Measurements from ENCODE around the gene TMEM185A.
"Not testable (repeated sequence)": the region's sequence is repeated elsewhere in the genome, so short reads cannot be mapped to it uniquely, and the experiment has no call there.

TMEM185A gene

DNA sequence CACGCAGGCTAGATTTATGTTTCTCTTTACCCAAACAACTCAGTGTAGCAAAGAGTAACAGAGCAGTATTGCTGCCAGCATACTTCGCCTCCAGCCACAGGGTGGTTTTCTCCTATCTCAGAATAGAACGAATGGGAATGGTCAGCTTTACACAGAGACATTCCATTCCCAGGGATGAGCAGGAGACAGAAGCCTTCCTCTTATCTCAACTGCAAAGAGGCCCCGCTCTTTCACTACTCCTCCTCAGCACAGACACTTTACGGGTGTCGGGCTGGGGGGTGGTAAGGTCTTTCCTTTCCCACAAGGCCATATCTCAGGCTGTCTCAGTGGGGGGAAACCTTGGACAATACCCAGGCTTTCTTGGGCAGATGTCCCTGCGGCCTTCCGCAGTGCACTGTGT, 4.8 kb downstream of the TMEM185A start:
- in situ Hi-C loops (cut with MboI; ENCODE audit: low sequenced_read_pairs): not testable (repeated sequence)

DNA sequence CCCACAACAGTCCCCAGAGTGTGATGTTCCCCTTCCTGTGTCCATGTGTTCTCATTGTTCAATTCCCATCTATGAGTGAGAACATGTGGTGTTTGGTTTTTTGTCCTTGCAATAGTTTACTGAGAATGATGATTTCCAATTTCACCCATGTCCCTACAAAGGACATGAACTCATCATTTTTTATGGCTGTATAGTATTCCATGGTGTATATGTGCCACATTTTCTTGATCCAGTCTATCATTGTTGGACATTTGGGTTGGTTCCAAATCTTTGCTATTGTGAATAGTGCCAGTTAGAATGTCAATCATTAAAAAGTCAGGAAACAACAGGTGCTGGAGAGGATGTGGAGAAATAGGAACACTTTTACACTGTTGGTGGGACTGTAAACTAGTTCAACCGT, 11.9 kb downstream of the TMEM185A start:
- in situ Hi-C loops (cut with MboI; ENCODE audit: low sequenced_read_pairs): not testable (repeated sequence)

GRCh38 chrX:149618871-149619270, 12.7 kb downstream of the TMEM185A start:
- in situ Hi-C loops (cut with MboI; ENCODE audit: low sequenced_read_pairs): no loop called here

GRCh38 chrX:149611623-149612175, 19.9 kb downstream of the TMEM185A start:
- in situ Hi-C loops (cut with MboI; ENCODE audit: low sequenced_read_pairs): no loop called here

DNA sequence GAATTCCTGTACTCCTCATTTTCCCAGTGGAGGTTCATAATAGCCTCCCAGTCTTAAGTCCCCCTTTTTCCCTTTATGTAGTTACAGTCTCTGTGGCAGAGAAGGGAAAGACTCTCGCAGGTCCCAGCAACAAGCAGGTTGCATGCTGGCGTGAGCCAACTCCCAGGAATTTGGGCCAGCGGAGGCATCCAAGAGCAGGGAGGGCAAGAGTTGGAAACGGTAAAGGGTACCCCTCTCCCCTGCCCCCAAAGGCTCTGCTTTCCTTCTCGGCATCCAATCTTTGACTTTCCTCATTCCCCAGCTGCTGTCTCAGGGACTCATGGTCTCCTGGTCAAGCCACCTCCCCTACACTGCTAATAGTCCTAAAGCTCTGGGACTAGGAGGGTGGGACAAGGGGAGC, 21.1 kb downstream of the TMEM185A start:
- in situ Hi-C loops (cut with MboI; ENCODE audit: low sequenced_read_pairs): no loop called here

- in situ Hi-C loops (cut with MboI; ENCODE audit: low sequenced_read_pairs): no loop called here
These were observed 23.9 kb downstream of the TMEM185A start for GRCh38 chrX:149607699-149608098.

GRCh38 chrX:149605248-149605885, 26.2 kb downstream of the TMEM185A start:
- in situ Hi-C loops (cut with MboI; ENCODE audit: low sequenced_read_pairs): not testable (repeated sequence)

DNA sequence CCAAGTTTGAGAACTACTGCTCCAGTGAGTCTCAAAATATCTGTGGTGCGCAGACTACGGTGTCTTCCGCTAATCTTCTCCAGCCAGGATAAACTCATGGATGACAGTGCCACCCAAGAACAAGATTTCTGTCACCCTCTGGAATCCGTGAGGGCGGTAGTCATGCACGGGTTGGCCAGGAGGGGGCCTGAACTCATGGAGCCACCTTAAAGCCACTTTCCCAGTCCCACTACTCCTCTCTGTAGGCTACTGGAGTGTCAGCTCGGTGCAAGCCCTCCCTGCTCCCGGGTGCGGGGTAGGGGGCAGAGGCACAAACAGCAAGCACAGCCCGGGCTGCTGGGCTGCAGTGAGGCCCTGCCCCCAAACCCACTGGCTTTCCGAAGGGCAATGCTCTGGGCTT, 33.0 kb downstream of the TMEM185A start:
- in situ Hi-C loops (cut with MboI; ENCODE audit: low sequenced_read_pairs): not testable (repeated sequence)

DNA sequence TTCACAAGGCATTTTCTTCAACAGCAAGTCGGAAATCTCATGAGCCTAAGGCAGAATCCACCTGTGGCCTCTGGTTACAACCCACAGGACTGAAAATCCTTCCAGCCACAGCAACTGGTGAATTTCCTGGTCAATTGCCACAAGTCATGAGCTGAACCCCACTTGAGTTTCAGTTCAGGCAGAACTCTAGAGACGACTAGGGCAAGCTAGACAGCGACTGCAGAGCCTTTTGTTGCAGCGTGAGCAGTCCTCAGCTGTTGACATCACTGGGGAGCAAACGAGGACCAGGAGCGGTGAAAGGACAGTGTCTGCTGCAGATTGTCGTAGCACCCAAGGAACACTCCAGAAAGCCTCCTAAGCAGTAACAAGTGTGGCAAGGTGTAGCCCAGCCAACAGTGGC, 35.6 kb downstream of the TMEM185A start:
- in situ Hi-C loops (cut with MboI; ENCODE audit: low sequenced_read_pairs): not testable (repeated sequence)

DNA sequence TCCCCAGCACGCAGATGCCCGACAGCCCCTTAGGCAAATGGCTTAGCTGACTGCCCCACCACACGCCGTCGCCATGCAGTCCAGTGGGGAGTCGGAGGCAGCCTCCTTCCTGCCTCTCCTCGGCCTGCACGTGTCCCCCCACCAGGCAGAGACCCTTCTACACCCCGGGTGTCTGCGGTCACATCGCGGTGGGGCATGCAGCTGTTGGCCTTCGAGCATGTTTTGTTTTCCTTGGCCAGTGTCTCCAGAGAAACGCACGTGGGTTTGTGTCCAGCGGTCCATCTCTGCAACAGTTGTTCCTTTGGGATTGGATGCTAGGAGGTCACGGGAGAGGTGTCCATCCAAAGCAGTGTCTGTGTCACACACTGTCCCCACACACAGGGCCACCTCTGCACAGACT, 36.4 kb downstream of the TMEM185A start, which contains the start of gene HSFX2:
TSS of gene HSFX2 (minus strand) at position 101 of the 400 bp plus-strand sequence. CDS start 614 bp downstream, outside the sequence.
- in situ Hi-C loops (cut with MboI; ENCODE audit: low sequenced_read_pairs): not testable (repeated sequence)

DNA sequence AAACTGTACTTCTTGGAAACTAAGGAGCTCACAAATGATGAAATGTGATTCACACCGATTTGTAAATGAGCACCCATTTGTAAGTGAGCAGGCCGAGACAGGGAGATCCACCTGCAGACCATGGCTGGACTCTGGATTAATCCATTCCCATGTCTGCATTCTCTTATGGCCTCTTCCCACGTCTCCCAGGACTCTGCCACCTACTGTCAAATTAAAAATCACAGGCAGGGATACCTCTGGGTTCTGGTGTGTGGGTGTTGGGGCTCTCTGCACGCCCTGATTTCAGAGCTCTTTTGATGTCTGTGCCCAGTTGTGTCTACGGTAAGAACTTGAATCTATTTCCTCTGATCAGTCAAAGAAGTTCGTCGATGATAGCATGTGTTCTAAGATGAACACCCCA, 40.6 kb downstream of the TMEM185A start:
- in situ Hi-C loops (cut with MboI; ENCODE audit: low sequenced_read_pairs): not testable (repeated sequence)

GRCh38 chrX:149587359-149587758, 44.2 kb downstream of the TMEM185A start, which contains the start of gene MAGEA9B:
TSS of gene MAGEA9B (minus strand) at chrX:149587459. CDS start at chrX:149583179, 4,280 bp downstream.
- in situ Hi-C loops (cut with MboI; ENCODE audit: low sequenced_read_pairs): not testable (repeated sequence)

DNA sequence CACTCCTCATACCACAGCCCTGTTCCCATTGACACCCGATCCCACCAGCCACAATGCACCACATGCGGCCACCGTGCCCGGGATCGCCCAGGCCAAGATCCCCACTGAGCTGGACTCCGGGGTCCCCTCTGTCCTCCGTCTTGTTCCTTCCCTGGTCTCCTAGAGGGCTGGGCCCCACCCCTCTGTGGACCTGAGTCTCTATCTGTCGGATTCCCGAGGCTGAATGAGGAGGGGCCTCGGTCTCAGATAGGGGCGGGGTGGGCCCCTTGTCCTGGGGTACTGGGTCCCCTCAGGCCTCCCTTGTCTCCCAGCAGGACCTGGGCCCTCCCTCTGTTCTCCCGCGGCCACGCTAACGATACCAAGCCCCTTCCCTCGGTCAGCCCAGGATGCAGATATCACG, 46.0 kb downstream of the TMEM185A start:
- in situ Hi-C loops (cut with MboI; ENCODE audit: low sequenced_read_pairs): not testable (repeated sequence)

GRCh38 chrX:149573456-149573855, 58.1 kb downstream of the TMEM185A start:
- in situ Hi-C loops (cut with MboI; ENCODE audit: low sequenced_read_pairs): not testable (repeated sequence)

- in situ Hi-C loops (cut with MboI; ENCODE audit: low sequenced_read_pairs): no loop called here
These were observed 58.8 kb downstream of the TMEM185A start for GRCh38 chrX:149572743-149573142.

- in situ Hi-C loops (cut with MboI; ENCODE audit: low sequenced_read_pairs): no loop called here
These were observed 59.8 kb downstream of the TMEM185A start for GRCh38 chrX:149571770-149572169.

DNA sequence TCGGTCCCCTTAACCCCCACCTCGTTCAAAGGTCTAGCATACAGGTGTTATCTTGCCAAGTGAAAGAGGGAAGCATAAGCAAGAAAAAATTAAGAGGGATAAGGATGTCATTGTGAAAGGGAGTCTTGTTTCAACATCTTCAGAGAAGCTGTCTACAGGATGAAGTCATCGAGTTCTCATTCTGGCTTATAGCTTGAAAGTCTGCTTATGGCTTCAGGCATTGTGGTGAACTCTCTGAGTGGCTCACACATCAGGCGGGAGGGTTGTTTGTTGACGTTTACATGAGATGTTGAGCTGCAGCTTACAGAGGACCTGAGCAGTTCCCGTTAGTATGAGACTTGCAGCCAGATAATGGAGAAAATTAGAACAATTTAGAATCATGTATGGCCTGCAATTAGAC, 60.9 kb downstream of the TMEM185A start:
- in situ Hi-C loops (cut with MboI; ENCODE audit: low sequenced_read_pairs): no loop called here

DNA sequence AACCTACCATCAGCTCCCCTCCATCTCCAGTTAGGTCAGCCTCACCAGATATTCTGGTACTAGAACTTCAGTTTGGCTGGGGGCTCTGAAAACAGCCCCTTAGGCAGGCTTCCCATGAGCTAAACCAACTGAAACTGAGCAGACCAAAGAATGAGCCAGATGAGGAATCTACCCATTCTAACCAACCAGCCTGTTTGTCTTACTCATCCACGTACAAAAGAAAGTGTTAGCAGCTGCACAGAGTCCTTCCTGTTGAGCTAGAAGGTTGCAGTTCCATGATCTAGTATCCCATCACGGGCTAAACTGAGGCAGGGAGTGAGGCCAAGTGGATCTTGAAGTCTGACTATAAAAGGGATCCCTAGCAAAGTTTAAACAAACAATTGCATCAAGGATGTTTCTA, 61.8 kb downstream of the TMEM185A start:
- in situ Hi-C loops (cut with MboI; ENCODE audit: low sequenced_read_pairs): no loop called here

- in situ Hi-C loops (cut with MboI; ENCODE audit: low sequenced_read_pairs): no loop called here
These were observed 62.8 kb downstream of the TMEM185A start for GRCh38 chrX:149568701-149569296.

- in situ Hi-C loops (cut with MboI; ENCODE audit: low sequenced_read_pairs): no loop called here
These were observed 63.8 kb downstream of the TMEM185A start for GRCh38 chrX:149567621-149568417.

DNA sequence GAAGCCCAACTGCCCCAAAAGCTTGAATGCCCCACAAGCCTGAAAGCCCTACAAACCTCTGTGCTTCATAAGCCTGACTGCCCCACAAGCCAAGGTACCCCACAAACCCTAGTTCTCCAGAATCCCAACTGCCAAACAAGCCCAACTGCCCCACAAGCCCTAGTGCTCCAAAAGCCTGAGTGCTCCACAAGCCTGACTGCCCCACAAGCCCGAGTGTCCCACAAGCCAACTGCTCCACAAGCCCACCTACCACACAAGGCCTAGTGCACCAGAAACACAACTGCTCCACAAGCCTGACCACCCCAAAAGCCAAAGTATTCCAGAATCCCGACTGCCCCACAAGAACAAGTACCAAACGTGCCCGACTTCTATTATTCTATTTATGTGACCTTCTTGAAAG, 68.2 kb downstream of the TMEM185A start:
- in situ Hi-C loops (cut with MboI; ENCODE audit: low sequenced_read_pairs): no loop called here

Measured in hTERT RPE-1 (cell line).